Upper lobe of left lung (tissue), 4 donors: ENCODE data around the gene ZNF207.

Experiments
- POLR2A ChIP-seq, 4 donors: fragments of 450-650 bp; IDR thresholded peaks; one replicate each; pipeline ENCODE4 v1.5.1; 2016 to 2017; ENCODE audit warnings: antibody characterized with exemption in 4 of 4, mild to moderate bottlenecking in 2 of 4
- TF ChIP-seq, protein P1 (sequence below), 6 experiments: fragments of 450-650 bp in 4 of 6; fragments of 200-600 bp in 2 of 6; sonication (generic) in 2 of 6; IDR thresholded peaks; one replicate each; pipeline ENCODE4 v1.5.1; 2016 to 2019; ENCODE audit warnings: antibody characterized with exemption in 6 of 6

DNA sequence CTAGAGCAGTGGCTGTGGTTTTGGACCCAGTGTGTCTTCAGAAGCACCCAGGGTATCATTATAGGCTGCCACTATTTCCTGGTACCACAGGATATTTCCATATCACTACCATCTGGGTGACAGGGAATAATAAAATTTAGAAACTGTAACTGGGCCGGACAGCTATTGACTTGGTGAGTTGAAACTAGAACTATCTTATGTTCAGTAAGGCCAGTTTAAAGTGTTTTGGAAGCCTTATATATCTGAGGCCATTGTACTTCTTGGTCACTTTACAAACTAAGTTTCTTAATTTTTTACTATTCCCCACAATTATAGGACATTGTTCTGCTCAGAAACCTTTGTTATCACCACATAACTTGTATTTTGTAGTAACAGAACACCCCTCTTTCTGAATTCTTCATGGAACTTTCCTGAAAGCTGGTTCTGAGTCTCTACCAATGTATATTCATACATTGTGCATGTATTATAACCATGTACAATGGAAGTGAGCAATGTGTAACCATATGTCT lies 34.0 kb downstream of the ZNF207 start:
- TF ChIP-seq POLR2A (IDR thresholded peaks at IDR 0.05), result no peak
- TF ChIP-seq, protein P1, sequence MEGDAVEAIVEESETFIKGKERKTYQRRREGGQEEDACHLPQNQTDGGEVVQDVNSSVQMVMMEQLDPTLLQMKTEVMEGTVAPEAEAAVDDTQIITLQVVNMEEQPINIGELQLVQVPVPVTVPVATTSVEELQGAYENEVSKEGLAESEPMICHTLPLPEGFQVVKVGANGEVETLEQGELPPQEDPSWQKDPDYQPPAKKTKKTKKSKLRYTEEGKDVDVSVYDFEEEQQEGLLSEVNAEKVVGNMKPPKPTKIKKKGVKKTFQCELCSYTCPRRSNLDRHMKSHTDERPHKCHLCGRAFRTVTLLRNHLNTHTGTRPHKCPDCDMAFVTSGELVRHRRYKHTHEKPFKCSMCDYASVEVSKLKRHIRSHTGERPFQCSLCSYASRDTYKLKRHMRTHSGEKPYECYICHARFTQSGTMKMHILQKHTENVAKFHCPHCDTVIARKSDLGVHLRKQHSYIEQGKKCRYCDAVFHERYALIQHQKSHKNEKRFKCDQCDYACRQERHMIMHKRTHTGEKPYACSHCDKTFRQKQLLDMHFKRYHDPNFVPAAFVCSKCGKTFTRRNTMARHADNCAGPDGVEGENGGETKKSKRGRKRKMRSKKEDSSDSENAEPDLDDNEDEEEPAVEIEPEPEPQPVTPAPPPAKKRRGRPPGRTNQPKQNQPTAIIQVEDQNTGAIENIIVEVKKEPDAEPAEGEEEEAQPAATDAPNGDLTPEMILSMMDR (IDR thresholded peaks at IDR 0.05), result no peak
